Brain microvascular endothelial cell (primary cell): ENCODE results near the gene NFE2L3.
"Not testable (repeated sequence)": the region's sequence is repeated elsewhere in the genome, so short reads cannot be mapped to it uniquely, and the experiment has no call there.

ENCODE experiments used
- DNase-seq: peaks from one replicate; pipeline ENCODE4 v3.0.0-alpha.2; 2020
- H3K27ac ChIP-seq: fragments of 250-450 bp; sonication (Bioruptor Pico); 2 replicates; pipeline ENCODE4 v1.5.1; 2020; ENCODE audit warnings: mild to moderate bottlenecking, moderate library complexity
- H3K27me3 ChIP-seq: fragments of 250-450 bp; sonication (Bioruptor Pico); replicated peaks from 2 replicates; pipeline ENCODE4 v1.5.1; 2020; ENCODE audit warnings: mild to moderate bottlenecking
- H3K36me3 ChIP-seq: fragments of 250-450 bp; sonication (Bioruptor Pico); replicated peaks from 2 replicates; pipeline ENCODE4 v1.5.1; 2020; ENCODE audit warnings: mild to moderate bottlenecking
- H3K4me3 ChIP-seq: 2 replicates; pipeline ENCODE4 v1.5.1; 2011; ENCODE audit warnings: low read depth, mild to moderate bottlenecking, control low read depth, low read length, moderate library complexity
- CTCF ChIP-seq: IDR thresholded peaks from 2 replicates; pipeline ENCODE4 v1.5.1; 2011; ENCODE audit warnings: low read depth, mild to moderate bottlenecking, moderate library complexity, low read length, control low read depth, inconsistent platforms; ENCODE audit errors: missing control alignments
- in situ Hi-C: cut with HindIII; loops from 2 replicates; pipeline ENCODE4 v1.10.0; 2017; ENCODE audit warnings: low sequenced_read_pairs, low pct_ligation_motif_present

The NFE2L3 gene

GRCh38 chr7:26162431-26162830, 10.4 kb downstream of the NFE2L3 start:
- in situ Hi-C loops: no loop called here
- no peak overlapping the region for H3K4me3 ChIP-seq

GRCh38 chr7:26163804-26164203, 11.8 kb downstream of the NFE2L3 start:
- H3K36me3 ChIP-seq, H3K27ac ChIP-seq, in situ Hi-C loops, H3K4me3 ChIP-seq, DNase-seq, H3K27me3 ChIP-seq: not testable (repeated sequence)

More at GRCh38 chr7:26162431-26162830, 10.4 kb downstream of the NFE2L3 start:
- H3K27ac ChIP-seq: no peak overlapping the region
- no peak for TF ChIP-seq CTCF
- no peaks in the 10 kb centered on the region for H3K27me3 ChIP-seq
- no peaks in the 10 kb centered on the region for H3K36me3 ChIP-seq
- no peak for DNase-seq

- H3K36me3 ChIP-seq: no peaks in the 10 kb centered on the region
- no peak overlapping the region for H3K4me3 ChIP-seq
- H3K27ac ChIP-seq: no peak overlapping the region
- TF ChIP-seq CTCF: no peak
- no peaks in the 10 kb centered on the region for H3K27me3 ChIP-seq
- in situ Hi-C loops: no loop called here
- DNase-seq: no peak
These were observed 14.1 kb downstream of the NFE2L3 start for GRCh38 chr7:26165950-26166683.

GRCh38 chr7:26166684-26167266, 14.8 kb downstream of the NFE2L3 start:
- Histone ChIP-seq H3K4me3 (no peak overlapping the region), H3K36me3 (no peaks in the 10 kb centered on the region)
- no peak for TF ChIP-seq CTCF

GRCh38 chr7:26167303-26167934, 15.4 kb downstream of the NFE2L3 start:
- in situ Hi-C loops: no loop called here
- no peaks in the 10 kb centered on the region for H3K36me3 ChIP-seq
- H3K4me3 ChIP-seq: no peak overlapping the region
- no peaks in the 10 kb centered on the region for H3K27me3 ChIP-seq
- no peak for TF ChIP-seq CTCF
- no peak overlapping the region for H3K27ac ChIP-seq
- DNase-seq: no peak

More at GRCh38 chr7:26166684-26167266, 14.8 kb downstream of the NFE2L3 start:
- no peak for DNase-seq
- in situ Hi-C loops: no loop called here
- Histone ChIP-seq H3K27me3 (no peaks in the 10 kb centered on the region), H3K27ac (no peak overlapping the region)

GRCh38 chr7:26168458-26169023, 16.5 kb downstream of the NFE2L3 start:
- DNase-seq: no peak
- TF ChIP-seq CTCF: peak; percentile 15
- Histone ChIP-seq H3K36me3 (no peaks in the 10 kb centered on the region), H3K4me3 (no peak overlapping the region), H3K27me3 (no peaks in the 10 kb centered on the region), H3K27ac (no peak overlapping the region)
- in situ Hi-C loops: no loop called here
